ENCODE results near the gene STK4.
"Not testable (repeated sequence)": the region's sequence is repeated elsewhere in the genome, so short reads cannot be mapped to it uniquely, and the experiment has no call there.

The STK4 gene

GRCh38 chr20:44988631-44989171 is 22.4 kb downstream of the STK4 start:
- no peak for DNase-seq (ENCODE audit: low read depth)

GRCh38 chr20:44990425-44990824 is 24.1 kb downstream of the STK4 start:
- DNase-seq (ENCODE audit: low read depth) = no peak

- no peak for DNase-seq (ENCODE audit: low read depth)
Observed at GRCh38 chr20:44990957-44991356, 24.6 kb downstream of the STK4 start.

- no peak for DNase-seq (ENCODE audit: low read depth)
Observed at GRCh38 chr20:44993343-44993742, 27.0 kb downstream of the STK4 start.

- DNase-seq (ENCODE audit: low read depth) = no peak
Observed at GRCh38 chr20:44997171-44997570, 30.9 kb downstream of the STK4 start.

GRCh38 chr20:44997668-44998067 is 31.4 kb downstream of the STK4 start:
- DNase-seq (ENCODE audit: low read depth) = no peak

GRCh38 chr20:45008521-45009049 is 42.3 kb downstream of the STK4 start:
- no peak for DNase-seq (ENCODE audit: low read depth)

- no peak for DNase-seq (ENCODE audit: low read depth)
Observed at GRCh38 chr20:45010399-45010828, 44.1 kb downstream of the STK4 start.

- DNase-seq (ENCODE audit: low read depth) = no peak
Observed at GRCh38 chr20:45011108-45011526, 44.8 kb downstream of the STK4 start.

GRCh38 chr20:45012682-45013302 is 46.5 kb downstream of the STK4 start:
- DNase-seq (ENCODE audit: low read depth) = no peak

- DNase-seq (ENCODE audit: low read depth) = not testable (repeated sequence)
Observed at GRCh38 chr20:45014131-45014530, 47.8 kb downstream of the STK4 start.

GRCh38 chr20:45014671-45015415 is 48.5 kb downstream of the STK4 start:
- no peak for DNase-seq (ENCODE audit: low read depth)

GRCh38 chr20:45016089-45016671 is 49.9 kb downstream of the STK4 start:
- no peak for DNase-seq (ENCODE audit: low read depth)

GRCh38 chr20:45017281-45017680 is 51.0 kb downstream of the STK4 start:
- no peak for DNase-seq (ENCODE audit: low read depth)

GRCh38 chr20:45017857-45018256 is 51.5 kb downstream of the STK4 start:
- DNase-seq (ENCODE audit: low read depth) = no peak

- DNase-seq (ENCODE audit: low read depth) = no peak
Observed at GRCh38 chr20:45019027-45019761, 52.9 kb downstream of the STK4 start.

- no peak for DNase-seq (ENCODE audit: low read depth)
Observed at GRCh38 chr20:45019762-45020123, 53.4 kb downstream of the STK4 start.

GRCh38 chr20:45020236-45020886 is 54.0 kb downstream of the STK4 start:
- no peak for DNase-seq (ENCODE audit: low read depth)

GRCh38 chr20:45021631-45022030 is 55.3 kb downstream of the STK4 start:
- no peak for DNase-seq (ENCODE audit: low read depth)

- not testable (repeated sequence) for DNase-seq (ENCODE audit: low read depth)
Observed at GRCh38 chr20:45023140-45023539, 56.8 kb downstream of the STK4 start.

GRCh38 chr20:45028424-45029136 is 62.3 kb downstream of the STK4 start:
- DNase-seq (ENCODE audit: low read depth) = no peak
